Adrenal gland (tissue), 12 donors: Measurements from ENCODE around the gene FAM20C. TPM values are rescaled to one million over a fixed set of nuclear protein-coding genes. Genes with fewer than 3 reads are reported as not detected.
A peak's percentile ranks its signal among the peaks of the same experiment; 100 is the strongest.

Source experiments
- DNase-seq, 7 donors: peaks; one replicate each; pipeline ENCODE4 v3.0.0-alpha.2; 2019 to 2020
- H3K27ac ChIP-seq, 5 donors: fragments of 200-600 bp; sonication (generic) in 4 of 5; 1 replicate in 3 of 5; 2 replicates in 2 of 5; pipeline versions ENCODE4 v1.5.1 to v1.8.0; 2016 to 2020; ENCODE audit warnings: mild to moderate bottlenecking in 1 of 5
- H3K27me3 ChIP-seq: fragments of 200-600 bp; 2 replicates; pipeline ENCODE4 v1.8.0; 2021
- H3K36me3 ChIP-seq, 2 donors: fragments of 200-600 bp; replicated peaks in 1 of 2; 1 replicate in 1 of 2; 2 replicates in 1 of 2; pipeline versions ENCODE4 v1.5.1 to v1.8.0; 2018 to 2022
- H3K4me1 ChIP-seq, 2 donors: fragments of 200-600 bp; replicated peaks in 1 of 2; 1 replicate in 1 of 2; 2 replicates in 1 of 2; pipeline versions ENCODE4 v1.5.1 to v1.8.0; 2018 to 2021
- H3K4me3 ChIP-seq, 4 donors: fragments of 200-600 bp; sonication (generic) in 3 of 4; one replicate each; pipeline ENCODE4 v1.5.1; 2016 to 2018
- H3K9me3 ChIP-seq, 3 donors: fragments of 200-600 bp; sonication (generic) in 1 of 3; replicated peaks in 1 of 3; 1 replicate in 2 of 3; 2 replicates in 1 of 3; pipeline versions ENCODE4 v1.5.1 to v1.8.0; 2016 to 2021
- POLR2A ChIP-seq, 2 donors: fragments of 450-650 bp; IDR thresholded peaks; one replicate each; pipeline ENCODE4 v1.6.1; 2017; ENCODE audit warnings: antibody characterized with exemption in 2 of 2, mild to moderate bottlenecking in 2 of 2, moderate library complexity in 1 of 2
- WGBS, 4 donors: extraction: QIAGEN DNeasy Blood & Tissue Kit in 2 of 4; methylation state at CpG; one replicate each; pipeline versions ENCODE4 v1.1.5 to v1.1.7; 2013 to 2017; 5-methylcytosine and 5-hydroxymethylcytosine counted together
- intact Hi-C, 2 donors: fragments of 100-400 bp; cut with DNase I; formaldehyde crosslinking; loops; one replicate each; pipeline versions ENCODE4 v1.14.1 to v1.15.0; 2022 to 2023
- polyA plus RNA-seq, 3 donors: library from polyadenylated mRNA; stranded (reverse); fragments of 200-250 nt in 2 of 3; fragments of 350-450 nt in 1 of 3; fragmentation: Illumina TruSeq in 1 of 3; extraction: RNeasy Lipid Tissue Mini Kit (QIAGEN cat#74804) in 1 of 3; gene quantifications; one replicate each; pipeline ENCODE4 v1.2.3, GENCODE V29; 2013 to 2014
- total RNA-seq, 9 donors: library from RNA; depleted of rRNA in 4 of 9; stranded (reverse); fragments of >200 nt in 4 of 9; fragments of 120-200 nt in 1 of 9; fragmentation: NEBNext Ultra II Directional in 1 of 9; extraction: Animal tissue kit (Norgen Biotek cat#: 25700) in 1 of 9; gene quantifications; one replicate each; pipeline versions ENCODE4 v1.1.0 to v1.2.4, GENCODE V29; 2013 to 2023
- TF ChIP-seq, protein P1 (sequence below), 6 experiments: fragments of 450-650 bp in 4 of 6; fragments of 200-600 bp in 2 of 6; sonication (generic) in 1 of 6; IDR thresholded peaks; 1 replicate in 5 of 6; 2 replicates in 1 of 6; pipeline versions ENCODE4 v1.5.1 to v1.8.0; 2016 to 2021; ENCODE audit warnings: antibody characterized with exemption in 6 of 6, mild to moderate bottlenecking in 2 of 6, moderate library complexity in 1 of 6
- donor health status: healthy with polysubstance abuse.
- donor health status: Bipolar disorder and iron deficiency.
- donor health status: DM: yes; HTN: yes; CAD: no.
- donor health status: DM: no; HTN: no; CAD: no.
- donor health status: DM: no; HTN: no; CAD: no.
- donor health status: DM: yes; HTN: yes; CAD: no.

Gene FAM20C
- total and polyA plus RNA-seq, 12 donors, result 2.8 to 57.9 (median 36.0) TPM

DNA sequence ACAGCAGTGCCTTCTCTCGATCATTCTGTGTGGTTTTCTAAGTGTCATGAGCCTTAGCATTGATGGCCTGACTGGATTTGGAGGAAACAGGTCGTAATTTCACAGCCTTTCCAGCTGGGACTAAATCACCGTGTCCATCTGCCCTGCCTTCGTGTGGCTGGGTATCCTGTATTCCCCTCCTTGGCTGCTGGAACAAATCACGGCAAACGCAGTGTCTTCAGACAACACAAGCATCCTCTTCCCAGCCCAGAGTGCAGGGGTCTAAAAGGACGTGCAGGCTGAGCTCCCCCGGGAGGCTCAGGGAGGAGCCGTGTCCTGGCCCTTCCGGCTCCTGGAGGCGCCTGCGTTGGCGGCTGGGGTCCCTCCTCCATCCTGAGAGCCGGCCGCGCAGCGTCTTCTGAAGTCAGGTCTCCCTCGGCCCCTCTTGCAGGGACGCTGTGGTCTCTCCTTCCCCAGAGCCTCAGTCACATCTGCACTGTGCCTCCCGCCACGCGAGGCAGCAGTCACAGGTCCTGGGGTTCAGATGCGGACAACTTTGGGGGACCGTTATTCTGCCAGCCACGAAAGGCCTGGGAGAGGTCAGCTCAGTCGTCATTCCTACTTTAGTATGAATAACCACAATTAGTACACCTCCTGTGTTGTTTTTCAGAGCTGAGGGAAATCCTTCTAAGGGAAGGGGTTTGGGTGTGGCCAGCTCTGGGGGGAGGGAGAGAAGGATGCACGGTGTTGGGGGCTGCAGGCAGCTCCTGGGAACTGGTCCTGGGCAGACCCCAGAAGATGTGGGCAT is 41.1 kb downstream of the FAM20C start:
- H3K27me3 ChIP-seq, result no peaks in the 10 kb centered on the region
- no peaks in the 10 kb centered on the region for H3K36me3 ChIP-seq
- peaks cover 3 to 37% of the 10 kb centered on the region in 2 donors for H3K4me1 ChIP-seq
- TF ChIP-seq, protein P1, sequence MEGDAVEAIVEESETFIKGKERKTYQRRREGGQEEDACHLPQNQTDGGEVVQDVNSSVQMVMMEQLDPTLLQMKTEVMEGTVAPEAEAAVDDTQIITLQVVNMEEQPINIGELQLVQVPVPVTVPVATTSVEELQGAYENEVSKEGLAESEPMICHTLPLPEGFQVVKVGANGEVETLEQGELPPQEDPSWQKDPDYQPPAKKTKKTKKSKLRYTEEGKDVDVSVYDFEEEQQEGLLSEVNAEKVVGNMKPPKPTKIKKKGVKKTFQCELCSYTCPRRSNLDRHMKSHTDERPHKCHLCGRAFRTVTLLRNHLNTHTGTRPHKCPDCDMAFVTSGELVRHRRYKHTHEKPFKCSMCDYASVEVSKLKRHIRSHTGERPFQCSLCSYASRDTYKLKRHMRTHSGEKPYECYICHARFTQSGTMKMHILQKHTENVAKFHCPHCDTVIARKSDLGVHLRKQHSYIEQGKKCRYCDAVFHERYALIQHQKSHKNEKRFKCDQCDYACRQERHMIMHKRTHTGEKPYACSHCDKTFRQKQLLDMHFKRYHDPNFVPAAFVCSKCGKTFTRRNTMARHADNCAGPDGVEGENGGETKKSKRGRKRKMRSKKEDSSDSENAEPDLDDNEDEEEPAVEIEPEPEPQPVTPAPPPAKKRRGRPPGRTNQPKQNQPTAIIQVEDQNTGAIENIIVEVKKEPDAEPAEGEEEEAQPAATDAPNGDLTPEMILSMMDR (IDR thresholded peaks at IDR 0.05), result no peak
- TF ChIP-seq POLR2A (IDR thresholded peaks at IDR 0.05), result no peak
- no peak overlapping the region for H3K4me3 ChIP-seq
- intact Hi-C loops, result no loop called here
- WGBS, 4 donors, result 69 to 79% (median 73%) methylated on average over 20 to 27 of the region's 27 CpGs
- DNase-seq, result no peak
- no peaks in the 10 kb centered on the region for H3K9me3 ChIP-seq
- peak overlapping the region in 3 of 5 donors; percentile 31 to 78 (median 75) for H3K27ac ChIP-seq

DNA sequence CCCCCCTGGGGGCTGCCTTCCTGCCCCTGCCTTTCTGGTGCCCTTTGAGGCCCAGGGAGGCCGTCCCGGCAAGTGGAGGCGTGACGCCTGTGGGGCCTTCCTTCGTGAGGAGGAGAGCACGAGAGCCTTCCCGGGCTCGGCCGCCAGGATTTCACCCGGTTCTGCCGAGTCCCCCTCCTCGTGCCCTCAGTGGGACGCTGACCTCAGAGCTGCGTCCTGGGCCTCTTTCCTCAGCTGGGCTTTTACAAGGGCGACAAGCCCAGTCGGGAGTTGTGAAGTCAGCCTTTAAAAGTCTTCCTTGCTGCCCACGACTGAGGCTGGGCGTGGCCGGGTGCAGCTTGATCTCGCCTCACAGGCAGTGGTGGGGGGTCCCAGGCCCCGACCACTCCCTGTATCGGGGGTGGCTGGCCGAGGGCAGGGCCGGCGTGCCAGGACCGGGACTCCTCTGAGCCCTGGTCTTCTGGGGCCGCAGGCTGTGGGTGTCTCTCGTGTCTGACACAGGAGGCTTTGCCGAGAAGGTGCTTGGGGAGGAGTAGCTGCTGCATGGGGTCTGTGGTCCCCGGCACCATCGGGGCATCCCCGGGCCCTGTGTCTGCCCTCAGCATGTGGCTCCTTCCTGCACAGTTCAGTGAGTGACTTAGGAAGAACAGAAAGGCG is 41.8 kb downstream of the FAM20C start:
- Histone ChIP-seq H3K27ac (peak overlapping the region in 4 of 5 donors; percentile 31 to 78 (median 54)), H3K36me3 (no peaks in the 10 kb centered on the region), H3K4me1 (peaks cover 3 to 30% of the 10 kb centered on the region in 2 donors), H3K4me3 (no peak overlapping the region), H3K27me3 (no peaks in the 10 kb centered on the region), H3K9me3 (no peaks in the 10 kb centered on the region)
- peak in 1 of 2 donors; percentile 22 for TF ChIP-seq POLR2A (IDR thresholded peaks at IDR 0.05)
- TF ChIP-seq, protein P1 (IDR thresholded peaks at IDR 0.05), result no peak
- intact Hi-C loops, result no loop called here
- DNase-seq, result peak in 1 of 7 donors; percentile 39
- whole genome bisulfite sequencing, 4 donors, result 76 to 93% (median 79%) methylated on average over 12 to 33 of the region's 33 CpGs

DNA sequence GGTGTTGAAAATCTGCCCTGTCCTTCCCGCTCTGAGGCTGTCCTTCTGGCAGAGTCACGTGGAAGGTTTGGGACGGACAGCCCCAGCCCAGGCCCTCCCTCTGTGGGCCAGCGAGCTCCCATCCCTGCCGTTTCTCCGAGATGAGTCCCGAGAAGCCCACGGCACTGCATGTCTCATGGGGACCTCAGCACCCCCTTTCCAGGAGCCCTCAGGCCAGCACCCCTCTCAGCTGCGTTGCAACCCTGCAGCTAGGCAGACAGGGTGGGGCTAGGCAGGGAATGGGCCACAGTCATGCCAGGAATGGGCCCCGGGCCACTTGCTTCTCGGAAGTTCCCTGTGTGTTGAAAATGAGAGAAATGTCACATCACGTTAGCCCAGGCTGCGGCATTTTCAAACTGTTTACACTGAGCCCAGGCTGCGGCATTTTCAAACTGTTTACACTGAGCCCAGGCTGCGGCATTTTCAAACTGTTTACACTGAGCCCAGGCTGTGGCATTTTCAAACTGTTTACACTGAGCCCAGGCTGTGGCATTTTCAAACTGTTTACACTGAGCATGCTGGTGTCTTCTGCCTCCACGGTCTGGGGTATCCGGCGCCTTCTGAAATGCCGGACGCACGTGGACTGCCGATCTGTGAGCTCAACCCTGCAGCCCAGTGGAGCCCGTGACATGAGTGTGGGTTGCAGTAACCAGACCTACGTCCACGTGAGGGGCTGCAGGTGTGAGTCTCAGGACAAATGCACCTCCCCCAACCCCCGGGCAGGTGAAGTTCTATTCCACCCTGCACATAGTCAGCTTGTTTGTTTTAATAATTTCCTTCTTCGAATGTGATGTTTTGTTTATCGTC is 42.6 kb downstream of the FAM20C start:
- intact Hi-C loops, result no loop called here
- H3K36me3 ChIP-seq, result no peaks in the 10 kb centered on the region
- no peaks in the 10 kb centered on the region for H3K27me3 ChIP-seq
- no peak overlapping the region for H3K4me3 ChIP-seq
- TF ChIP-seq, protein P1 (IDR thresholded peaks at IDR 0.05), result no peak
- peak in 1 of 2 donors; percentile 14 for TF ChIP-seq POLR2A (IDR thresholded peaks at IDR 0.05)
- DNase-seq, result peak in 3 of 7 donors; percentile 29 to 65 (median 58)
- H3K4me1 ChIP-seq, result peaks cover 3 to 23% of the 10 kb centered on the region in 2 donors
- no peaks in the 10 kb centered on the region for H3K9me3 ChIP-seq
- peak overlapping the region in 3 of 5 donors; percentile 11 to 78 (median 75) for H3K27ac ChIP-seq
- WGBS, 4 donors, result 73 to 85% (median 81%) methylated on average over 10 to 28 of the region's 28 CpGs
